Measurements from ENCODE around the gene MICALL1.
"Not testable (repeated sequence)": the region's sequence is repeated elsewhere in the genome, so short reads cannot be mapped to it uniquely, and the experiment has no call there.

MICALL1 gene

DNA sequence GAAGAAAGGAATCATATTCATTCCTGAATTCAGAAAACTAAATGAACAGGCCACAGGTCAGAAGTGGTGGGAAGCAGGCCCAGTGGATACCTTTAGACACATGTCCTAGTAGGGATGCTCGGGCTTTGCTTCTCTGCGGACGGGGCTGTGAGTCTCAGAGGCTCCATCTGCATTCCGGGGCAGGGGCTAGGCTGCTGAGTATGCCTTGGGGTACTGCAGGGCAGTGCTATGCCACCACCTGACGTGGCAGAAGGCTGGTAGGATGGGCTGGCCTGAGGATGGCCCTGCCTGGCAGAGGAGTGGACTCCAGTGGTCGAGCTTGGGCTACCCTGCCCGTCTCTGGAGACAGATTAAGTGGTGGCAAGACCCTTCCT lies 37.7 kb downstream of the MICALL1 start:
- H3K4me3 ChIP-seq (ENCODE audit: low read length): no peak overlapping the region
- H3K9me3 ChIP-seq (ENCODE audit: low read length): no peaks in the 10 kb centered on the region
- no peaks in the 10 kb centered on the region for H3K4me1 ChIP-seq (ENCODE audit: insufficient read depth, low read length)
- H3K36me3 ChIP-seq (ENCODE audit: insufficient read depth, low read length): peaks cover 24% of the 10 kb centered on the region
- no peaks in the 10 kb centered on the region for H3K27me3 ChIP-seq (ENCODE audit: insufficient read depth, low read length)
- H2AFZ ChIP-seq (ENCODE audit: low read depth, low read length): no peak overlapping the region

DNA sequence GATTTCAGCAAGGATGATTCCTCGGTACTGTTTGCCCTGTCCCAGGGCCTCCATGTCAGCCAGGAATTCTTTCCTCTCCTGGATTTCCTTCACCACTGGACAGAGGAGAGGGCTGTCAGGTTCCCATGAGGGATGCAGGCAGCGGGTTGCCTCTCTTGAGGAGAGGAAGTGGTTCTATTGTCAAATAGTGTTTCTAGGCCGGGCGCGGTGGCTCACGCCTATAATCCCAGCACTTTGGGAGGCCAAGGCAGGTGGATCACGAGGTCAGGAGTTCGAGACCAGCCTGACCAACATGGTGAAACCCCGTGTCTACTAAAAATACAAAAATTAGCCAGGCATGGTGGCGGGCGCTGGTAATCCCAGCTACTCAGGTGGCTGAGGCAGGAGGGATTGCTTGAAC lies 38.3 kb downstream of the MICALL1 start:
- not testable (repeated sequence) for H3K27me3 ChIP-seq (ENCODE audit: insufficient read depth, low read length); H3K4me1 ChIP-seq (ENCODE audit: insufficient read depth, low read length); H3K4me3 ChIP-seq (ENCODE audit: low read length); H2AFZ ChIP-seq (ENCODE audit: low read depth, low read length); H3K9me3 ChIP-seq (ENCODE audit: low read length)
- peaks cover 21% of the 10 kb centered on the region for H3K36me3 ChIP-seq (ENCODE audit: insufficient read depth, low read length)

DNA sequence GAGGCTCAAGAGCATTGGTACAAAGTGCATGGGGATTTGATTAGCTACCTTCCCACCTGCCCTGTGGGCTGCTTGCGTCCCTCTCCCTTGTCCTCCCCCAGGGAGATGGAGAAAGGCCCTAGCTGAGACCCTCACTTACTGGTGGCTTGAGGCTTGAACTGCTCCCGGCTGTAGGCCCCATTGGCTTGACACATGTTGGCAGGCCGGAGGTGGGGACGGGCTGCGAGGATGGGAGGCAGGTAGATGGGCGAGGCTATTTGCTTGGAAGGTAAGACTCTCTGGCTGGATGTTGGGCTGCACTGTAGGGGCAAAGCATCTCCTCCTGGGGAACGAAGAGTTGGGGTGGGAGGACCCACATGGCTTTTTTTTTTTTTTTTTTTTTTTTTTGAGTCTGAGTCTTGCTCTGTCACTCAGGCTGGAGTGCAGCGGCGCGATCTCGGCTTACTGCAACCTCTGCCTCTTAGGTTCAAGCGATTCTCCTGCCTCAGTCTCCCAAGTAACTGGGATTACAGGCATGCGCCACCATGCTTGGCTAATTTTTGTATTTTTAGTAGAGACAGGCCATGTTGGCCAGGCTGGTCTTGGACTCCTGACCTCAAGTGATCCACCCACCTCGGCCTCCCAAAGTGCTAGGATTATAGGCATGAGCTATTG lies 41.2 kb downstream of the MICALL1 start:
- H3K36me3 ChIP-seq (ENCODE audit: insufficient read depth, low read length); H3K9me3 ChIP-seq (ENCODE audit: low read length); H2AFZ ChIP-seq (ENCODE audit: low read depth, low read length); H3K4me3 ChIP-seq (ENCODE audit: low read length); H3K27me3 ChIP-seq (ENCODE audit: insufficient read depth, low read length); H3K4me1 ChIP-seq (ENCODE audit: insufficient read depth, low read length): not testable (repeated sequence)

DNA sequence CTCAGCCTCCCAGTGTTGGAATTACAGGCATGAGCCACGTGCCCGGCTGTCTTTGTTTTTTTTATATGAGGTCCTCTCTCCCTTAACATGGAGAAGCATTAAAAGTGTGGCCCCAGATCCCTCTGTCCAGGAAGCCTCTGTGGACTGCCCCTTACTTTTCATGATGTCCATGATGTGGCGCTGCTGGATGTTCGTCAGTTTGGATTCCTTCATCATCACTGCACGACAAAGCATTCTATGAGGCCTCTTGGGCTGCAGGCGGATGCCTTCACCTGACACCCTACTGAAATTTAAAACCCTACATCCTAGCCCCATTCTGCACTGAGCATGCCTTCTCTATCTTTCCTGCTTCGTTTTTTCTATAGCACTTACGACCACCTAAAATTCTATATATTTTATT lies 45.2 kb downstream of the MICALL1 start:
- Histone ChIP-seq H2AFZ (ENCODE audit: low read depth, low read length) (no peak overlapping the region), H3K4me3 (ENCODE audit: low read length) (no peak overlapping the region), H3K9me3 (ENCODE audit: low read length) (no peaks in the 10 kb centered on the region), H3K27me3 (ENCODE audit: insufficient read depth, low read length) (no peaks in the 10 kb centered on the region), H3K4me1 (ENCODE audit: insufficient read depth, low read length) (peaks cover 15% of the 10 kb centered on the region), H3K36me3 (ENCODE audit: insufficient read depth, low read length) (no peaks in the 10 kb centered on the region)

DNA sequence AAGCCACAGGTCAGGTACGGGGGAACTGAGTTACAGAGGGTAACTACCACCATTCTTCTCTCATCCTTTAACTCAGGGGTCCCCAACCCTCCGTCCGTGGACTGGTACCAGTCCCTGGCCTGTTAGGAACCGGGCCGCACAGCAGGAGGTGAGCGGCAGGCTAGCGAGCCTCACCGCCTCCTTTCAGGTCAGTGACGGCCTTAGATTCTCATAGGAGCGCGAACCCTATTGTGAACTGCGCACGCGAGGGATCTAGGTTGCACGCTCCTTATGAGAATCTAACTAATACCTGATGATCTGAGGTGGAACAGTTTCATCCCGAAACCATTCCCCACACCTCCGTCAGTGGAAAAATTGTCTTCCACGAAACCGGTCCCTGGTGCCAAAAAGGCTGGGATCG lies 46.5 kb downstream of the MICALL1 start:
- Histone ChIP-seq H3K36me3 (ENCODE audit: insufficient read depth, low read length) (peaks cover 12% of the 10 kb centered on the region), H2AFZ (ENCODE audit: low read depth, low read length) (peak overlapping the region; percentile 57), H3K4me1 (ENCODE audit: insufficient read depth, low read length) (peaks cover 15% of the 10 kb centered on the region), H3K4me3 (ENCODE audit: low read length) (peak overlapping the region; percentile 70)
- not testable (repeated sequence) for H3K9me3 ChIP-seq (ENCODE audit: low read length); H3K27me3 ChIP-seq (ENCODE audit: insufficient read depth, low read length)

DNA sequence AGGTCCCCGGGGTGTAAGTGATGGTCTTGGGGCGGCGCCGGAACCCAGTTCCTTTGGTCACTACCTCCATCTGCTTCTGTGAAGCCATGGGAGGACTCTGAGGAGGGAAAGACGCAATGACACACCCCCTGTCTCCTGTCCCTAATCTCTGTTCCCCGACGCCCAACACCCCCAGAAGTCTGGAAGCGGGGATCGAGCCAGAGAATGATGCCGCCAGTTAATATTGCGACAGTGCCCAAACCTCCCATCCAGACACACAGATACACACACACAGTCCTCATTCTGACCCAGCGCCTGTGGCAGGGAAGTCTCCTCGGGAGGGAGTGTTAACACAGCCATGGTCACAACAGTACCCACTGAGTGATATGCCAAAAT lies 47.0 kb downstream of the MICALL1 start:
- Histone ChIP-seq H2AFZ (ENCODE audit: low read depth, low read length) (peak overlapping the region; percentile 57), H3K27me3 (ENCODE audit: insufficient read depth, low read length) (no peaks in the 10 kb centered on the region), H3K36me3 (ENCODE audit: insufficient read depth, low read length) (peaks cover 15% of the 10 kb centered on the region), H3K4me3 (ENCODE audit: low read length) (peak overlapping the region; percentile 70), H3K4me1 (ENCODE audit: insufficient read depth, low read length) (peaks cover 15% of the 10 kb centered on the region), H3K9me3 (ENCODE audit: low read length) (no peaks in the 10 kb centered on the region)

DNA sequence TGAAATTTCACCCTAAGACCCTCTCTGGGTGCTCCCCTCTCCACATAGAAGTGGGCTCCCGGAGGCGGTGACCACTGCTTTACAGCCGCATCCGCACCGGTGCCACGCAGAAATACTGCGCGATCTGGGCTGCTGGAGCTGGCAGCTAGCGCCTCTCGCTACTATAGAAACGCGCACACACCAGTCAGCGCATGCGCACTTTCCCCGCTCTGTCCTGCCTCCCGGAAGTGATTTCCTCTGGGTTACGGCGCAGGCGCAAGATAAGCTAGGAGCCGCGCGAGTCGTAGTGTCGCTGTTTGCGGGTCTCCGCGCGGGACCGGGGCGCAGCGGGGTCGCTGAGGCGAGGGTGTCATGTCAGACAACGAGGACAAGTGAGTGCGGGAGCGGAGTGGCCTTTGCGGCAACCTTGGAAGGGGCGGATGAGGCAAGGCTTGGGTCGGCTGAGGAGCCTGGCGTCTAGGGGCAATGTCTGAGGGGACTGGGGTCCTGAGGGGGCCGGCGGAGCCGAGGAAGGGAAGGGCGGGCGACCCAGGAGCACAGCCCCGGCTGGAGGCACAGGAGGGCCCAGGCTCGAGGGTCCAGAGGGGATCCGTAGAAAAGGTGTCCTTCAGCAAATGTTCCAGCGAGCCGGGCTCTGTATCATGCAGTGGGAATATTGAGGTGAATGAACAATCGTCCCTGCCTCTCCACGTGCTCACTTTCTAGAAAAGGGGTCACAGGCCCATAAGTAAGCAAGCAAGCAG lies 47.5 kb downstream of the MICALL1 start, which contains the start of the genes C22orf23 and POLR2F:
TSS of gene C22orf23 (minus strand) at position 165 of the 743 bp plus-strand sequence. CDS start 452 bp downstream, outside the sequence.
TSS of gene POLR2F (plus strand) at position 263 of the 743 bp plus-strand sequence. CDS start at position 352, 89 bp downstream.
- Histone ChIP-seq H2AFZ (ENCODE audit: low read depth, low read length) (peak within 1 kb of the TSS; percentile 57), H3K27me3 (ENCODE audit: insufficient read depth, low read length) (no peaks in the 10 kb centered on the region), H3K4me3 (ENCODE audit: low read length) (peak within 1 kb of the TSS; percentile 70), H3K4me1 (ENCODE audit: insufficient read depth, low read length) (peaks cover 15% of the 10 kb centered on the region), H3K36me3 (ENCODE audit: insufficient read depth, low read length) (peaks cover 19% of the 10 kb centered on the region), H3K9me3 (ENCODE audit: low read length) (no peaks in the 10 kb centered on the region)

DNA sequence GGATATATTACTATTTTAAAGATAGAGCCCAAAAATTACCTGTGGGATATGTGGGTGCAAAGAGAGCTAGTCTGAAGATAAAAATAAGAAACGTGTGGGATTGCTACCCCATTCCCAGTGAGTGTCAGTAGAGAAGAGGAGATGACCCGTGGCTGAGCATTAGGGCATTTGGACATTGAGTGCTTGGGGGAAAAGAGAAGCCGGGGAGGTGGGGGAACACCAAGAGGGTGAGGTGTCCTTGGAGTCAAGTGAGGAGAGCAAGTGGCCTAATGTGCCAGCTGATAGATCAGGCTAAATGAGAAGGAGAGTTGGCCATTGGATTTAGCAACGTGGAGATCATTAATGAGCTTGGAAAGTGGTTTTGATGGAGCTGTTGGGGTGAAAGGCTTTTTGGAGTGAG lies 48.6 kb downstream of the MICALL1 start:
- H3K4me3 ChIP-seq (ENCODE audit: low read length): peak overlapping the region; percentile 70
- no peaks in the 10 kb centered on the region for H3K27me3 ChIP-seq (ENCODE audit: insufficient read depth, low read length)
- H3K9me3 ChIP-seq (ENCODE audit: low read length): peaks cover 2% of the 10 kb centered on the region
- peaks cover 15% of the 10 kb centered on the region for H3K4me1 ChIP-seq (ENCODE audit: insufficient read depth, low read length)
- H2AFZ ChIP-seq (ENCODE audit: low read depth, low read length): no peak overlapping the region
- H3K36me3 ChIP-seq (ENCODE audit: insufficient read depth, low read length): peaks cover 29% of the 10 kb centered on the region

DNA sequence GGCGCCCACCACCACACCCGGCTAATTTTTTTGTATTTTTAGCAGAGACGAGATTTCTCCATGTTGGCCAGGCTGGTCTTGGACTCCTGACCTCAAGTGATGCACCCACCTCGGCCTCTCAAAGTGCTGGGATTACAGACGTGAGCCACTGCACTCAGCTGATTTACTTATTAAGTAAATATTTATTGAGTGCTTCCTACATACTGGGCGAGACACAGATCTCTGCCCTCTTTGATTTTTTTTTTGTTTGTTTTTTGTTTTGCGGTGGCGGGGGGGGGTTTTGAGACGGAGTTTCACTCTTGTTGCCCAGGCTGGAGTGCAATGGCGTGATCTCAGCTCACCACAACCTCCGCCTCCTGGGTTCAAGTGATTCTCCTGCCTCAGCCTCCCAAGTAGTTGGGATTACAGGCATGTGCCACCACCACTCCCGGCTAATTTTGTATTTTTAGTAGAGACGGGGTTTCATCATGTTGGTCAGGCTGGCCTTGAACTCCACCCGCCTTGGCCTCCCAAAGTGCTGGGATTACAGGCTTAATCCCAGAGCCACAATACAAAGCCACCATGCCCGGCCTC lies 49.8 kb downstream of the MICALL1 start:
- peaks cover 37% of the 10 kb centered on the region for H3K36me3 ChIP-seq (ENCODE audit: insufficient read depth, low read length)
- not testable (repeated sequence) for H2AFZ ChIP-seq (ENCODE audit: low read depth, low read length); H3K27me3 ChIP-seq (ENCODE audit: insufficient read depth, low read length); H3K9me3 ChIP-seq (ENCODE audit: low read length); H3K4me3 ChIP-seq (ENCODE audit: low read length)
- peaks cover 15% of the 10 kb centered on the region for H3K4me1 ChIP-seq (ENCODE audit: insufficient read depth, low read length)

DNA sequence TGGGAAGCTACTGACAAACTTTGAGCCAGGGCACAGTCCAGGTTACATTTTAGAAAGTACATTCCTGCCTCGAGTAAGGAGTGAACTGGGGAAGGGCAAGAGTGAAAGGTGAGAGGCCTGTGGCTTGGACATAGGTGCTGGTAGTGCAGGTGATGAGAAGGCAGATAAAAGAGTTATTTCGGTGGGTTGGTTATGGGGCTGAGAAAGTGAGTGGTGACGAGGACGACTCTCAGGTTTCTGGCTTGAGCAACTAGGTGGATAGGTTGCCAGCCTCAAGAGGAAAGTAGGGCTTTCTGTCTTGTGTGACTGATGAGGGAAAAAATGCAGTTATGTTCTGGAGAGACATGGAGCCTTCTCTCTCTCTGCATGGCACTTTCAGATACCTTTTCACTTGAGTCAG lies 51.1 kb downstream of the MICALL1 start:
- Histone ChIP-seq H3K4me1 (ENCODE audit: insufficient read depth, low read length) (peaks cover 15% of the 10 kb centered on the region), H3K36me3 (ENCODE audit: insufficient read depth, low read length) (peaks cover 46% of the 10 kb centered on the region), H3K27me3 (ENCODE audit: insufficient read depth, low read length) (no peaks in the 10 kb centered on the region), H3K4me3 (ENCODE audit: low read length) (no peak overlapping the region), H3K9me3 (ENCODE audit: low read length) (peaks cover 2% of the 10 kb centered on the region), H2AFZ (ENCODE audit: low read depth, low read length) (no peak overlapping the region)

DNA sequence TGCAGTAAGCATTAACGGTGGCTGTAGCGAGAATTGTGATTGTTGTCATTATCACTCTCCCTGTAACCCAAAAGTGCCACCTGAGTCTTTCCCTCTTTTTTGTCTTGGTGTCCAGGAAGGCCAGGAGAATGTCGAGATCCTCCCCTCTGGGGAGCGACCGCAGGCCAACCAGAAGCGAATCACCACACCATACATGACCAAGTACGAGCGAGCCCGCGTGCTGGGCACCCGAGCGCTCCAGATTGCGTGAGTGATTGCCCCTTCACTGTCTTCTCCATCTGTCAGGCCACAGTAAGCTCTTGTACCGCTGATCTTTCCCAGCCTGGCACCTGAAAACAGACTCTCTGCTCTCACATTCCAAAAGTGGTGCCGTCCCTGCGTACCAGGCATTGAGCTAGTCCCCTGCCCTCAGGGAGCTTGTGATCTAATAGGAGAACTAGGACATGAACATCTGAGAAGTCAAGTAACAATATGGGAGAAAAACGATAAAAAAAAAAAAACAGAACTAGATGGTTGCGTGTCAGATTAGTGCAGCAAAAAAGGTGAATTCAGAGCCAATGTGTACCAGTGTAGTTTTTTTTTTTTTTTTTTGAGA lies 53.2 kb downstream of the MICALL1 start:
- no peaks in the 10 kb centered on the region for H3K27me3 ChIP-seq (ENCODE audit: insufficient read depth, low read length)
- peaks cover 52% of the 10 kb centered on the region for H3K36me3 ChIP-seq (ENCODE audit: insufficient read depth, low read length)
- no peak overlapping the region for H3K4me3 ChIP-seq (ENCODE audit: low read length)
- H3K4me1 ChIP-seq (ENCODE audit: insufficient read depth, low read length): peaks cover 7% of the 10 kb centered on the region
- no peak overlapping the region for H2AFZ ChIP-seq (ENCODE audit: low read depth, low read length)
- H3K9me3 ChIP-seq (ENCODE audit: low read length): peaks cover 2% of the 10 kb centered on the region

DNA sequence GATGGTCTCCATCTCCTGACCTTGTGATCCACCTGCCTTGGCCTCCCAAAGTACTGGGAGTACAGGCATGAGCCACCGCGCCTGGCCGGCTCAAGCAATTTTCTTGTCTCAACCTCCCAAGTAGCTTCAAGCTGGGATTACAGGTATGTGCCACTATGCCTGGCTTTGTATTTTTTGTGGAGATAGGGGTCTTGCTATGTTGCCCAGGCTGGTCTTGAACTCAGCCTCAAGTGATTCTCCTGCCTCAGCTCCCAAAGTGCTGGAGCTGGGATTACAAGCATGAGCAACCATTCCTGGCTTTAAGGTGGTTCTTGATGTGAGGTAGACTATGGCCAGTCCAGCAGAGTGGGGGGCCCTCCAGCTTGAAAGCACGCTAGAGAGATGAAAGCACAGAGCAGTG lies 55.0 kb downstream of the MICALL1 start:
- no peak overlapping the region for H3K4me3 ChIP-seq (ENCODE audit: low read length)
- H3K36me3 ChIP-seq (ENCODE audit: insufficient read depth, low read length): peaks cover 52% of the 10 kb centered on the region
- H3K27me3 ChIP-seq (ENCODE audit: insufficient read depth, low read length): no peaks in the 10 kb centered on the region
- peaks cover 2% of the 10 kb centered on the region for H3K9me3 ChIP-seq (ENCODE audit: low read length)
- no peaks in the 10 kb centered on the region for H3K4me1 ChIP-seq (ENCODE audit: insufficient read depth, low read length)
- no peak overlapping the region for H2AFZ ChIP-seq (ENCODE audit: low read depth, low read length)

All from neuron (in vitro differentiated cells).